ENCODE results near the gene MYRIP. TPM values are rescaled to one million over a fixed set of nuclear protein-coding genes. Genes with fewer than 3 reads are reported as not detected.

Gene MYRIP
- total RNA-seq, 6 donors from 2014 or later, result 0.55 to 4.3 (median 2.1) TPM; not detected in 1

- Histone ChIP-seq H3K9me3 (no peaks in the 10 kb centered on the region), H3K36me3 (no peaks in the 10 kb centered on the region), H3K27ac (no peak overlapping the region), H3K4me3 (no peak overlapping the region), H3K27me3 (no peaks in the 10 kb centered on the region), H3K4me1 (peaks cover 0 to 10% (median 6%) of the 10 kb centered on the region in 4 donors)
- no peak for DNase-seq
- TF ChIP-seq EP300 (IDR thresholded peaks at IDR 0.05) (no peak), CTCF (IDR thresholded peaks at IDR 0.05) (no peak), POLR2AphosphoS5 (IDR thresholded peaks at IDR 0.05) (no peak), POLR2A (IDR thresholded peaks at IDR 0.05) (no peak)
- no peak for ATAC-seq (ENCODE audit: low FRiP score in 2 of 2)
- WGBS, 2 donors, result 84 to 90% methylated on average over 3 of the region's 3 CpGs
Measured at GRCh38 chr3:40088527-40089170, 279.2 kb downstream of the MYRIP start.

- Histone ChIP-seq H3K4me1 (no peaks in the 10 kb centered on the region), H3K27me3 (no peaks in the 10 kb centered on the region), H3K9me3 (peaks cover 0 to 8% (median 0%) of the 10 kb centered on the region in 4 donors), H3K36me3 (no peaks in the 10 kb centered on the region), H3K27ac (no peak overlapping the region), H3K4me3 (no peak overlapping the region)
- DNase-seq, result no peak
- TF ChIP-seq POLR2AphosphoS5 (IDR thresholded peaks at IDR 0.05) (no peak), EP300 (IDR thresholded peaks at IDR 0.05) (no peak), CTCF (IDR thresholded peaks at IDR 0.05) (no peak), POLR2A (IDR thresholded peaks at IDR 0.05) (no peak)
- ATAC-seq (ENCODE audit: low FRiP score in 2 of 2), result no peak
- 82 to 84% methylated on average over 6 of the region's 6 CpGs for WGBS, 2 donors
Measured at GRCh38 chr3:40096661-40097111, 287.3 kb downstream of the MYRIP start.

- no peaks in the 10 kb centered on the region for H3K36me3 ChIP-seq
- DNase-seq, result no peak
- H3K27me3 ChIP-seq, result no peaks in the 10 kb centered on the region
- no peak overlapping the region for H3K27ac ChIP-seq
- TF ChIP-seq POLR2AphosphoS5 (IDR thresholded peaks at IDR 0.05), result no peak
- TF ChIP-seq POLR2A (IDR thresholded peaks at IDR 0.05), result no peak
- TF ChIP-seq CTCF (IDR thresholded peaks at IDR 0.05), result no peak
- no peak for TF ChIP-seq EP300 (IDR thresholded peaks at IDR 0.05)
- WGBS, 2 donors, result 67 to 73% methylated on average over 9 of the region's 9 CpGs
- H3K4me1 ChIP-seq, result no peaks in the 10 kb centered on the region
- peaks cover 0 to 11% (median 0%) of the 10 kb centered on the region in 4 donors for H3K9me3 ChIP-seq
- H3K4me3 ChIP-seq, result no peak overlapping the region
- ATAC-seq (ENCODE audit: low FRiP score in 2 of 2), result no peak
Measured at GRCh38 chr3:40097131-40098117, 288.0 kb downstream of the MYRIP start.

GRCh38 chr3:40098261-40098759 lies 288.9 kb downstream of the MYRIP start:
- Histone ChIP-seq H3K27me3 (no peaks in the 10 kb centered on the region), H3K4me1 (no peaks in the 10 kb centered on the region), H3K4me3 (no peak overlapping the region), H3K27ac (no peak overlapping the region), H3K36me3 (no peaks in the 10 kb centered on the region), H3K9me3 (peaks cover 0 to 11% (median 0%) of the 10 kb centered on the region in 4 donors)
- DNase-seq (no peak), ATAC-seq (ENCODE audit: low FRiP score in 2 of 2) (no peak)
- no peak for TF ChIP-seq EP300 (IDR thresholded peaks at IDR 0.05)
- no peak for TF ChIP-seq POLR2AphosphoS5 (IDR thresholded peaks at IDR 0.05)
- TF ChIP-seq CTCF (IDR thresholded peaks at IDR 0.05), result no peak
- no peak for TF ChIP-seq POLR2A (IDR thresholded peaks at IDR 0.05)
